Measurements from ENCODE around the gene RFC2. TPM values are rescaled to one million over a fixed set of nuclear protein-coding genes. Genes with fewer than 3 reads are reported as not detected.

RFC2 gene
- total and polyA plus RNA-seq, 2 of the 8 experiments (the other 6 are each of a cell fraction or from before 2014, with no cell fraction given) = 52.9 to 85.4 TPM

GRCh38 chr7:74185636-74186035, 68.6 kb downstream of the RFC2 start:
- Histone ChIP-seq H3K4me1 (replicated peaks in 1 of 4; ENCODE audit: control insufficient read depth in 3 of 4, insufficient read depth in 4 of 4, low read length in 3 of 4) (peaks cover 0 to 6% (median 2%) of the 10 kb centered on the region in 4 experiments; a peak in 4 of 7 replicates), H4K8ac (ENCODE audit: extremely low read depth, insufficient read depth, low read length) (no peak overlapping the region), H4K91ac (replicated peaks; ENCODE audit: insufficient read length, low read length) (no peak overlapping the region), H3K4ac (replicated peaks; ENCODE audit: insufficient read length, low read depth, low read length) (no peak overlapping the region), H2BK5ac (ENCODE audit: low read depth, low read length) (no peak overlapping the region), H3K4me3 (ENCODE audit: extremely low read depth in 1 of 4, insufficient read depth in 2 of 4, low read depth in 3 of 4, low read length in 4 of 4) (no peak overlapping the region), H3K9ac (replicated peaks in 1 of 4; ENCODE audit: extremely low read depth in 1 of 4, low read depth in 3 of 4, low read length in 3 of 4) (no peak overlapping the region; a peak in 1 of 7 replicates), H3K4me2 (ENCODE audit: insufficient read depth in 1 of 2, low read depth in 2 of 2, low read length in 2 of 2) (no peak overlapping the region), H3K18ac (ENCODE audit: extremely low read depth, low read length) (no peak overlapping the region), H3K27me3 (replicated peaks in 1 of 4; ENCODE audit: control insufficient read depth in 3 of 4, extremely low read depth in 1 of 4, insufficient read depth in 3 of 4, low read length in 3 of 4) (no peaks in the 10 kb centered on the region), H4K5ac (ENCODE audit: insufficient read length, low read depth, low read length) (no peak overlapping the region), H2BK120ac (replicated peaks; ENCODE audit: low read depth, low read length) (no peak overlapping the region), H3K27ac (ENCODE audit: low read depth, low read length) (no peak overlapping the region), H3K56ac (replicated peaks; ENCODE audit: insufficient read length, low read depth, low read length) (no peak overlapping the region), H3K79me2 (ENCODE audit: control insufficient read depth in 1 of 2, insufficient read depth in 2 of 2, low read length in 2 of 2) (peaks cover 56 to 97% of the 10 kb centered on the region in 2 experiments), H3K23me2 (ENCODE audit: low read depth, low read length) (no peaks in the 10 kb centered on the region), H4K20me1 (replicated peaks in 1 of 2; ENCODE audit: control insufficient read depth in 1 of 2, insufficient read depth in 2 of 2, low read length in 2 of 2) (peaks cover 41 to 45% of the 10 kb centered on the region in 2 experiments), H3K14ac (ENCODE audit: insufficient read length) (no peak overlapping the region), H2AFZ (ENCODE audit: low read length) (no peak overlapping the region), H3K9me3 (ENCODE audit: insufficient read depth in 2 of 2, low read depth in 1 of 2, low read length in 1 of 2) (no peaks in the 10 kb centered on the region), H3K36me3 (ENCODE audit: control insufficient read depth in 2 of 4, insufficient read depth in 4 of 4, low read length in 3 of 4) (peaks cover 26 to 57% (median 31%) of the 10 kb centered on the region in 4 experiments), H3K23ac (ENCODE audit: insufficient read length) (no peak overlapping the region), H2BK12ac (ENCODE audit: low read depth, low read length) (no peak overlapping the region), H3K79me1 (ENCODE audit: low read depth, low read length) (peaks cover 19% of the 10 kb centered on the region), H2AK5ac (ENCODE audit: low read depth, low read length) (no peak overlapping the region), H2BK15ac (ENCODE audit: low read length) (no peak overlapping the region), H2BK20ac (ENCODE audit: low read length) (no peak overlapping the region)
- DNase-seq (ENCODE audit: low read depth in 1 of 2, low spot score in 2 of 2) (no peak), FAIRE-seq (no peak)
- WGBS, 2 experiments (ENCODE audit: extremely low coverage in 1 of 2, insufficient coverage in 1 of 2, insufficient read length in 1 of 2, insufficient replicate concordance in 2 of 2, low coverage in 1 of 2, low lambda C conversion rate in 2 of 2, missing lambda C conversion rate in 1 of 2) = 78% methylated on average over 5 of the region's 5 CpGs; no CpG with 5 or more reads in 1 of the 2 experiments
- ChIA-PET CTCF (ENCODE audit: partially characterized antibody) (interaction anchor here (0.6 to 3.5 kb wide), 6 partner anchors 7 to 159 kb away, joined by 3 to 24 read pairs (median 5); no protein-coding TSS in a partner anchor), POLR2A (ENCODE audit: partially characterized antibody) (interaction anchor here (1.6 kb wide), 1 partner anchor 14 kb away, joined by 5 read pairs; no protein-coding TSS in a partner anchor)
- TF ChIP-seq USF2 (IDR thresholded peaks at IDR 0.05; ENCODE audit: low read length) = no peak

All from H1 (cell line).